ENCODE results near the gene ZSCAN5B. TPM values are rescaled to one million over a fixed set of nuclear protein-coding genes. Genes with fewer than 3 reads are reported as not detected.
"Not testable (repeated sequence)": the region's sequence is repeated elsewhere in the genome, so short reads cannot be mapped to it uniquely, and the experiment has no call there.

The ZSCAN5B gene
- total RNA-seq, result not detected

GRCh38 chr19:56197646-56198045 is at the start of gene ZSCAN5B:
Gene ZSCAN5B, minus strand, starts transcription at chr19:56197783. Its CDS starts 4,731 bp downstream, at chr19:56193052.
- H3K4me3 ChIP-seq; H3K27ac ChIP-seq; H3K9me3 ChIP-seq; H3K4me1 ChIP-seq; H3K36me3 ChIP-seq; H3K27me3 ChIP-seq; DNase-seq (ENCODE audit: low spot score): not testable (repeated sequence)

- not testable (repeated sequence) for H3K4me1 ChIP-seq; H3K27me3 ChIP-seq; DNase-seq (ENCODE audit: low spot score); H3K36me3 ChIP-seq; H3K4me3 ChIP-seq; H3K27ac ChIP-seq; H3K9me3 ChIP-seq
These were observed 48.2 kb upstream of the ZSCAN5B start for GRCh38 chr19:56245764-56246163.

DNA sequence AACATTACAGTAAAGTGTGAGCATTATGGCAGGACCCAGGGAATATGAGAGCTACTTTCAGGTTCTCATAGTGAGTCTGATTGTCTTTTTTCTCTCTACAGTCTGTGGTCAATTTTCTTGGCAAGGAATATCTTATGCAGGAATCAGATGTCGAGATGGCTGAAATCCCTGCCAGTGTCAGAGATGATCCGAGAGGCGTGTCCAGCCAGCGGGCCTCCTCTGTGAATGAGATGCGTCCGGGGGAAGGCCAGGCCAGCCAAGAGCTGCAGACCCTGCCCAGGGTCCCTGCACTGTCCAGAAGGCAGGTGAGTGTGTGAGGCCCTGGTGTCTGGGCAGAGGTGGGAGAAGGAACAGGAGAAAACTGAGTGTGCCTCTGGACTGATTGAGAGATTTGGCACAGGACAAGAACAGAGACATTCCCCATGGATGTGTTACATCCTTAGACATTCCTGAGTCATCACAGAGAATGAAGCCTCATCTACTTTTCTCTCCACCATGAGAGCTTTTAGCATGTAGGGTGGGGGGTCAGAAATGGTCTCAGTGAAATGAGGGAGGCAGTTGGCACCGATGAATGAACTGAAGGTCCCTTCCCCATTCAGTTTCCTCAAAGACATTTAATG is 47.6 kb upstream of the ZSCAN5B start:
- H3K27me3 ChIP-seq, result no peaks in the 10 kb centered on the region
- H3K4me3 ChIP-seq, result no peak overlapping the region
- DNase-seq (ENCODE audit: low spot score), result no peak
- no peaks in the 10 kb centered on the region for H3K9me3 ChIP-seq
- no peak for TF ChIP-seq CTCF (IDR thresholded peaks at IDR 0.05)
- H3K27ac ChIP-seq, result no peak overlapping the region
- no peaks in the 10 kb centered on the region for H3K36me3 ChIP-seq
- H3K4me1 ChIP-seq, result no peaks in the 10 kb centered on the region

DNA sequence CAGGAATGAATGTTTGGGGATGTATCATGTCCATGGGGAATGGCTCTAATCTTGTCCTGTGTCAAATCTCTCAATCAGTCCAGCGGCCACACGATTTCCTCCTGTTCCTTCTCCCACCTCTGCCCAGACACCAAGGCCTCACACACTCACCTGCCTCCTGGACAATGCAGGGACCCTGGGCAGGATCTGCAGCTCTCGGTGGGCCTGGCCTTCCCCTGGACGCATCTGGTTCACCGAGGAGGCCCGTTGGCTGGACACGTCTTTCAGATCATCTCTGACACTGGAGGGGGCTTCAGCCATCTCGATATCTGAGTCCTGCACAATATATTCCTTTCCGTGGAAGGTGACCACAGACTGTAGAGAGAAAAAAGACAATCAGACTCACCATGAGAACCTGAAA is 25.9 kb upstream of the ZSCAN5B start:
- no peak overlapping the region for H3K4me3 ChIP-seq
- no peak overlapping the region for H3K27ac ChIP-seq
- no peaks in the 10 kb centered on the region for H3K4me1 ChIP-seq
- DNase-seq (ENCODE audit: low spot score), result no peak
- TF ChIP-seq CTCF (IDR thresholded peaks at IDR 0.05), result no peak
- no peaks in the 10 kb centered on the region for H3K36me3 ChIP-seq
- no peaks in the 10 kb centered on the region for H3K27me3 ChIP-seq
- no peaks in the 10 kb centered on the region for H3K9me3 ChIP-seq

DNA sequence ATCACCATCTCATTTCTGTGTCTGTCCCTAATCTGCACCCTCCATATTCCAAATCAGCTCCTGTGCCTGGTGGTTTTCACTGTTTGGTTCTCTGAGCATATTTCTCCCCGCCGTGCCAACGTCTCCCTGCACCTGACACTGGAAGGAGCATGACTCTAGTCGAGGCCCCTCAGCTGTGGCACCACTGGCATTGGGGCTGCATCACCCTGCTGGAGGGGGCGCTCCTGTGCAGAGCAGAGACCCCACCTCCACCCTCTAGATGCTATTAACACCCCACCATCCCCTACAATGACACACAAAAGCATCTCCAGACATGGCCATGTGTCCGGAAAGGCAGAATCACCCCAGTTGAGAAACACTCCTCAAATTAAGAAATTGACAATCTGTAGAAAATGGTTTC is 25.3 kb upstream of the ZSCAN5B start:
- Histone ChIP-seq H3K27me3 (no peaks in the 10 kb centered on the region), H3K4me3 (no peak overlapping the region), H3K27ac (no peak overlapping the region), H3K9me3 (no peaks in the 10 kb centered on the region), H3K4me1 (no peaks in the 10 kb centered on the region), H3K36me3 (no peaks in the 10 kb centered on the region)
- no peak for TF ChIP-seq CTCF (IDR thresholded peaks at IDR 0.05)
- no peak for DNase-seq (ENCODE audit: low spot score)

GRCh38 chr19:56221851-56222250 is 24.3 kb upstream of the ZSCAN5B start:
- TF ChIP-seq CTCF (IDR thresholded peaks at IDR 0.05), result no peak
- Histone ChIP-seq H3K9me3 (no peaks in the 10 kb centered on the region), H3K4me3 (no peak overlapping the region), H3K27me3 (no peaks in the 10 kb centered on the region), H3K4me1 (peaks cover 0 to 10% of the 10 kb centered on the region in 2 donors), H3K27ac (no peak overlapping the region), H3K36me3 (no peaks in the 10 kb centered on the region)
- no peak for DNase-seq (ENCODE audit: low spot score)

GRCh38 chr19:56221442-56221841 is 23.9 kb upstream of the ZSCAN5B start:
- H3K9me3 ChIP-seq; H3K27ac ChIP-seq; DNase-seq (ENCODE audit: low spot score); H3K4me3 ChIP-seq; H3K36me3 ChIP-seq; H3K4me1 ChIP-seq; H3K27me3 ChIP-seq: not testable (repeated sequence)
